Thoracic aorta endothelial cell (primary cell): Measurements from ENCODE around the gene SLCO2A1. TPM values are rescaled to one million over a fixed set of nuclear protein-coding genes. Genes with fewer than 3 reads are reported as not detected.

Experiments
- total RNA-seq: library from RNA; depleted of rRNA; stranded (reverse); fragments of >200 nt; gene quantifications from 2 replicates; pipeline ENCODE4 v1.2.3, GENCODE V29; 2012

Gene SLCO2A1
- total RNA-seq: 0.93 and 2.2 TPM in 2 replicates

DNA sequence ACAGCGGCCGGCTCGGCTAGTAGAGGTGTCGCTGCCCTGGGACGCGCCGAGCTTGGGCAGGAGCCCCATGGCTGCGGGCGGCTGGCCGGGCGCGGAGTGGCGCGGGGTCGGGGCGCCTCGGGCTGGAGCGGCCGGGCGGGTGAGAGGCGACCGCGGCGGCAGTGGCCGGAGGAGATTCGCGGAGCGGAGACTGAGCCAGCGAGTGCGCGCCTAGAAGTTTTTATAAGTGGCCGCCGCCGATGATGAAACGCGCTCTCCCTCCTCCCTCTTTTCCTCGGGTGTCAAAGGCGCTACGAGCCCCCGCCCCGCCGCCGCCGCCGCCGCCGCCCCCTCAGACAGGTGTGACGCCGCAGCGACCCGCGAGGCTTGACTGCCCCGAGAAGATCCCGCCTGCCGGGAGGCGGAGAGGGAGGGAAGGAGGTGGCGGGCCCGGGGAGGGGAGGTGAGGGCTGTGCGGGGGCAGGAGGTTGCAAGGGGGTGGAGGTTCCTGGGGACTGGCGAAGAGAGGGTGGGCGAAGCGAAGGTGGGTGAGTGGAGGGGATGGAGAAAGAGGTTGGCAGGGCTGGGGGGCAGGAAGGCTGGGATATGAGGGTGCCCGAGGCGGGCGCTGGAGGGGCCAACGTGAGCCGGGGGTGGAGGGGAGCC, at the start of gene SLCO2A1:
Gene SLCO2A1, minus strand, starts transcription at position 192 of the 645 bp plus-strand sequence. Its CDS starts 123 bp downstream, at position 69.

DNA sequence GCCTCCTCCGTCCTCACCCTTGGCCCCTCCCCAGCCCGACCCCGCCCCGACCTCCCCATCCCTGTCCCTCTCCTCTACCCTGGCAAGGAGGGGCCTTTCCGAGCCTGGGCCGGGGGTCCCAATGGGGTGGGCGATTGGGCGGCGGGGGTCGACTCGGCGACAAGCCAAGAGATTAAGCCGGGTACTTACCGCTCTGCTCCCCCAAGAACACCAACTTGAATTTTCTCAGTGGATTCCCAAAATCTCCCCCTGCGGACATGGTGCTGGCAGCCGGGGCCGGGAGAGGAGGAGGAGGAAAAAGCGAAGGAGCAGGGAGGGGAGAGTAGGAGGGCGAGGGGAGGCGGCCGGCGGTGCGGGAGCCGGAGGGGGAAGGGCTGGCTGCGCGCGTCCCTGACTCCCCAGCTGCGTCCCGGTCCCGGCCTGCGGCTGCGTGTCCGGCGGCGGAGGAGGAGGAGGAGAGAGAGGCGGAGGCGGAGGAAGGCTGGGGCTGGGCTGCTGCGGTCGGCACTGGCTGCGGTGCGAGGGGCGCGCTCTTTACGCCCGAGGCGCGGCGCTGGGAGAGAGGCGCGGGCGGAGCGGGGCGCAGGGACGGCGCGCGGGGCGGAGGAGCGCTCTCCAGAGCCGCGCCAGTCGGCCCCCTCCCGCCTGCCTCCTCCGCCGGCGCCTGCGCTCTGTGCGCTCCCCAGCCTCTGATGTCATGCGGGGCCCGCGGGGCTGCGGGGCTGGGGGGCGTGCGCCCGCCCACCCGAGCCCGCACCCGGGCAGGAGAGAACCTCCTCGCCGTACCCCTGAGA, 134.3 kb downstream of the SLCO2A1 start, which contains the start of gene RAB6B:
Gene RAB6B, minus strand, starts transcription at position 675 of the 794 bp plus-strand sequence. Its CDS starts 416 bp downstream, at position 259.

Other genes with a start within 250 kb of the SLCO2A1 start
- 55.2 and 68.4 TPM in 2 replicates for gene SRPRB, start 224.1 kb downstream of the SLCO2A1 start, total RNA-seq
- gene RAB6B, start 134.0 kb downstream of the SLCO2A1 start, total RNA-seq: 0.66 and 0.72 TPM in 2 replicates
- gene RYK, start 220.9 kb upstream of the SLCO2A1 start, total RNA-seq: 109 and 111 TPM in 2 replicates